Lower lobe of right lung (tissue), 2 donors: ENCODE measurements around the gene TMEM91. TPM values are rescaled to one million over a fixed set of nuclear protein-coding genes. Genes with fewer than 3 reads are reported as not detected.
A peak's percentile ranks its signal among the peaks of the same experiment; 100 is the strongest.

Experiments
- ATAC-seq, 2 donors: fragments of 200-7000 bp; cut with Tn5 transposase; one replicate each; pipeline ENCODE4 v1.9.1; 2020 to 2022; ENCODE audit warnings: mild to moderate bottlenecking in 2 of 2, moderate library complexity in 2 of 2
- DNase-seq: peaks from one replicate; pipeline ENCODE4 v3.0.0-alpha.2; 2020
- H3K27ac ChIP-seq: fragments of 200-600 bp; one replicate; pipeline ENCODE4 v1.8.0; 2022
- H3K27me3 ChIP-seq: fragments of 200-600 bp; one replicate; pipeline ENCODE4 v1.8.0; 2022; ENCODE audit warnings: low read depth
- H3K36me3 ChIP-seq: fragments of 200-600 bp; one replicate; pipeline ENCODE4 v1.8.0; 2022; ENCODE audit warnings: mild to moderate bottlenecking
- H3K4me1 ChIP-seq: fragments of 200-600 bp; one replicate; pipeline ENCODE4 v1.8.0; 2022
- H3K4me3 ChIP-seq: fragments of 200-600 bp; one replicate; pipeline ENCODE4 v1.8.0; 2022; ENCODE audit warnings: mild to moderate bottlenecking
- H3K9me3 ChIP-seq: fragments of 200-600 bp; one replicate; pipeline ENCODE4 v1.8.0; 2022
- intact Hi-C: fragments of 100-400 bp; cut with DNase I; formaldehyde crosslinking; loops from one replicate; pipeline ENCODE4 v1.11.0; 2022
- total RNA-seq: library from RNA; stranded (reverse); fragmentation: NEBNext Ultra II Directional; extraction: Animal tissue kit (Norgen Biotek cat#: 25700); gene quantifications from one replicate; pipeline ENCODE4 v1.2.1, GENCODE V29; 2021
- TF ChIP-seq, protein P1 (sequence below): fragments of 200-600 bp; IDR thresholded peaks from one replicate; pipeline ENCODE4 v1.8.0; 2022; ENCODE audit warnings: antibody characterized with exemption, mild to moderate bottlenecking
- donor health status: DM: no; HTN: yes; CAD: no; lungs with severe emphysema.

TMEM91 gene
- total RNA-seq, 1 donor from 2014 or later: 29.8 TPM

DNA sequence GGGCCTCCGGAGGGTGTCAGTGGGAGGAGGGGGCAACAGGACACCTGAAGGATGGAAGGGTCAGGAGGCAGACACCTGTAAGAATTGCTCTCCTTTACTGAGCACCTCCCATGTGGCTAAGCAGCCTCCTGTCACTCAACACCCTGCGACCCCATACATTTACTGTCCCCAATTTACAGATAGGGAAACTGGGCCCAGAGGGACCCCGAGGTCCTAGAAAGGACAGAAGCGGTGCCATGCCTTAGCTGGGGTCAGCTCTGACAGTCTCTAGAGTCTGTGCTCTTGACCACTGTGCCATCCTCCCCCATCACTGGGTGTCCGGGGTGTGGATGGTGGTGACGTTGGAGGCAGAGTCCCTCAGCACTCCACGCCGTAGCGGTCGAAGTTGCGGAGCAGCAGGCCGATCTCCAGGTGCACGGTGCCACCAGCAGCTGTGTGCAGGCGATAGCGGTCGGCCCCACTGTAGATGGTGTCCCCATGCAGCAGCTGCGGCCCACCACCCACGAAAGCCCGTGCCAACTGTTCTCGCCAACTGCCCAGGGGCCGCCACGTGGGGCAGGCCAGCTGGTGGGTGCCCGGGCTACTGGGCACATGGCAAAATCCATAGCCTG lies 21.9 kb upstream of the TMEM91 start:
- peak overlapping the region; percentile 88 for H3K4me3 ChIP-seq
- TF ChIP-seq, protein P1, sequence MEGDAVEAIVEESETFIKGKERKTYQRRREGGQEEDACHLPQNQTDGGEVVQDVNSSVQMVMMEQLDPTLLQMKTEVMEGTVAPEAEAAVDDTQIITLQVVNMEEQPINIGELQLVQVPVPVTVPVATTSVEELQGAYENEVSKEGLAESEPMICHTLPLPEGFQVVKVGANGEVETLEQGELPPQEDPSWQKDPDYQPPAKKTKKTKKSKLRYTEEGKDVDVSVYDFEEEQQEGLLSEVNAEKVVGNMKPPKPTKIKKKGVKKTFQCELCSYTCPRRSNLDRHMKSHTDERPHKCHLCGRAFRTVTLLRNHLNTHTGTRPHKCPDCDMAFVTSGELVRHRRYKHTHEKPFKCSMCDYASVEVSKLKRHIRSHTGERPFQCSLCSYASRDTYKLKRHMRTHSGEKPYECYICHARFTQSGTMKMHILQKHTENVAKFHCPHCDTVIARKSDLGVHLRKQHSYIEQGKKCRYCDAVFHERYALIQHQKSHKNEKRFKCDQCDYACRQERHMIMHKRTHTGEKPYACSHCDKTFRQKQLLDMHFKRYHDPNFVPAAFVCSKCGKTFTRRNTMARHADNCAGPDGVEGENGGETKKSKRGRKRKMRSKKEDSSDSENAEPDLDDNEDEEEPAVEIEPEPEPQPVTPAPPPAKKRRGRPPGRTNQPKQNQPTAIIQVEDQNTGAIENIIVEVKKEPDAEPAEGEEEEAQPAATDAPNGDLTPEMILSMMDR: no peak
- peaks cover 51% of the 10 kb centered on the region for H3K4me1 ChIP-seq
- ATAC-seq (no peak), DNase-seq (no peak)
- no peaks in the 10 kb centered on the region for H3K36me3 ChIP-seq
- no peaks in the 10 kb centered on the region for H3K27me3 ChIP-seq
- H3K9me3 ChIP-seq: no peaks in the 10 kb centered on the region
- peak overlapping the region; percentile 84 for H3K27ac ChIP-seq
- intact Hi-C loops: no loop called here

DNA sequence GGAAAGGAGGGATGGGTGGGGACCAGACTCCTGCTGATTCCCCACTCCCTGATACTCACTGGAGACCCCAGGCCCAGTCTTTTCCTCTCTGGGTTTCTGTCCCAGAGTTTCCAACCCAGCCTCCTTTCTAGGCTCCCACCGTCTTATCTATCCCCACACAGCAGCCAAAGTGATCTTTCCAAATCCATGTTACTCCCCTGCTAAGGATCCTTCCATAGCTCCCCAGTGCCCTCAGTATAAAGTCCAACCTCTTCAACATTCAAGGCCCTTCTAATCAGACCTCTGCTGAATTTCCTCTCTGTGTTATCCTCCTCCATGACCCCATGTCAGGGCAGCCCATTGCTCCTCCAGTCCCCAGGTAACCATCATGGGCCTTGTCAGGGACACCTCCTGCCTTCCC lies 21.3 kb upstream of the TMEM91 start:
- Histone ChIP-seq H3K27me3 (no peaks in the 10 kb centered on the region), H3K36me3 (no peaks in the 10 kb centered on the region), H3K4me1 (peaks cover 45% of the 10 kb centered on the region), H3K4me3 (no peak overlapping the region), H3K27ac (peak overlapping the region; percentile 31), H3K9me3 (no peaks in the 10 kb centered on the region)
- ATAC-seq: no peak
- no peak for DNase-seq
- TF ChIP-seq, protein P1: no peak
- intact Hi-C loops: no loop called here

DNA sequence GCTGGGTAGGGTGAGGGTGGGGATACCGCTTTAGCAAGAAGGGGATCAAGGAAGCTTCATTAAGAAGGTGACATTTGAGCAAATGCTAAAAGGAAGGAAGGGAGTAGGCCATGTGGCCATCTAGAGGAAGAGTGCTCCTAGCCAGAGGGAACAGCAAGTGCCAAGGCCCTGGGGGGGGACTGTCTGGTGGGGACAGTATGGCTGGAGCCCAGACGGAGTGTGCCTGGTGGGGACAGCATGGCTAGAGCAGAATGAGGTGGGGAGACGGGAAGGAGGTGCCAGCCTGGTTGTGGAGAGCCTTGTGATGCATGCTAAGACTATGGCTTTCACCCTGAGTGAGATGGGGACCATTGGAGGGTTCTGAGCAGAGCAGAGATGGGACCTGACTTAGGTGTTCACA lies 20.5 kb upstream of the TMEM91 start:
- no peaks in the 10 kb centered on the region for H3K36me3 ChIP-seq
- H3K27me3 ChIP-seq: no peaks in the 10 kb centered on the region
- peaks cover 37% of the 10 kb centered on the region for H3K4me1 ChIP-seq
- no peaks in the 10 kb centered on the region for H3K9me3 ChIP-seq
- intact Hi-C loops: no loop called here
- TF ChIP-seq, protein P1: no peak
- DNase-seq (no peak), ATAC-seq (no peak)
- H3K27ac ChIP-seq: no peak overlapping the region
- no peak overlapping the region for H3K4me3 ChIP-seq

DNA sequence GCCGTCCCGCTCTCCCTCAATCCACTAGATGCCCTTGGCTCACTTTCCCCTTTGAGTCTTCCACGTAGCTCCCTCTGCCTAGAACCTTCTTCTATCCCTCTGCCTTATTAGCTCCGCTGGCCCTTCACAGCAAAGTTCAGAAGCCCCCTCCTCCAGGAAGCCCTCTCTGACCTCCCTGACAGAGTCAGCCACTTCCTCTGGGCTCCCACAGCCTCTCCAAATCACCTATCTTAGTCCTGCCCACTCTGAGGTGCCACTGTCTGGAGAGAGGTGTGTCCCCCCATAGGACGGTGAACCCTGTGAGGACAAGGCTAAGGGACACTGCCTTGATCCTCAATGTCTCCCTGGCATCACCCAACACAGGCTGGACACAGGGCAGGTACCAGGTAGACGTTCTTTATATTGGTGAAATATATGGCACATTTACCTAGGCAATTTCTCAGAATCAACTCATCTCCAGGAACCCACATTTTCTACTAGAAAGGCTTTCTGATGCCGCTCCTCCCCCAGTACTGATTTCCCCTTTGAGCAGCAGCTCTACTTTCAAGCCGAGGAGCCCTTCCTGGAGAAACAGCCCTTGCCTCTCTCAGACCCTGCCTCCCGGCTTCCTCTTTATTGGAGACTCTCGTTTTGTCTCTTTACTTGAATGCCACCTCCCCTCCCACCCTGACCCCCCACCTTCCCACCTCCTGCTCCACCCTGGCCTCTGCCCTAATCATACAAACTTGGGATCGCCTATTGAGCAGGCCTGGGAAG lies 19.2 kb upstream of the TMEM91 start:
- intact Hi-C loops: no loop called here
- Histone ChIP-seq H3K4me3 (no peak overlapping the region), H3K4me1 (peaks cover 35% of the 10 kb centered on the region), H3K27ac (no peak overlapping the region), H3K27me3 (no peaks in the 10 kb centered on the region), H3K9me3 (no peaks in the 10 kb centered on the region), H3K36me3 (no peaks in the 10 kb centered on the region)
- TF ChIP-seq, protein P1: no peak
- DNase-seq (no peak), ATAC-seq (no peak)

DNA sequence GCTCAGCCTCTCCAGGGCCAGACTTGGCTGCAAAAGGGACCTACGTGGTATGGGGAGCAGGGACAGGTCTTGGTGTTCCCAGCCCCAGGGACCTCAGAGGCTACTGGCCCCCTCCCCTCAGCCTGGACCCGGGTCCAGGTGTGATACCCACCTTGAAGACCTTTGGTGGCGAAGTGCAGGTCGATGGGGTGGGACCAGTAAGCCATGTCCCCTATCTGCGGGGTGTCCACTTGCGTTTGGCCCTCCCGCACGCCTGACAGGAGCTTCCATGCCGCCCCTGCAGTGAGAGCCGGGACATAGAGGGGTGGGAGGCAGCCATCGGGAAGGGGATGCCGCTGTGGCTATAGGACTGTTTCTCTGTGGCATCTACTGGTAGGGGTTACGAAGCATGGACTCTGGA lies 18.6 kb upstream of the TMEM91 start:
- Histone ChIP-seq H3K4me3 (no peak overlapping the region), H3K27ac (no peak overlapping the region), H3K9me3 (no peaks in the 10 kb centered on the region), H3K27me3 (no peaks in the 10 kb centered on the region), H3K36me3 (no peaks in the 10 kb centered on the region), H3K4me1 (peaks cover 40% of the 10 kb centered on the region)
- intact Hi-C loops: no loop called here
- TF ChIP-seq, protein P1: no peak
- ATAC-seq: no peak
- no peak for DNase-seq
